GM18868 (cell line): ENCODE data around the gene PLEKHA7.
"Not testable (repeated sequence)": the region's sequence is repeated elsewhere in the genome, so short reads cannot be mapped to it uniquely, and the experiment has no call there.

ENCODE experiments used
- ATAC-seq: cut with Tn5 transposase; IDR thresholded peaks from one replicate; pipeline ENCODE4 v1.9.1; 2021; ENCODE audit warnings: mild to moderate bottlenecking, moderate library complexity; ENCODE audit not compliant: unreplicated experiment

The PLEKHA7 gene

GRCh38 chr11:16917941-16918340, 96.3 kb downstream of the PLEKHA7 start:
- ATAC-seq: no peak

GRCh38 chr11:16912692-16913111, 101.5 kb downstream of the PLEKHA7 start:
- ATAC-seq: no peak

- ATAC-seq: no peak
These were observed 102.6 kb downstream of the PLEKHA7 start for GRCh38 chr11:16911658-16912057.

GRCh38 chr11:16911186-16911585, 103.0 kb downstream of the PLEKHA7 start:
- ATAC-seq: no peak

GRCh38 chr11:16909359-16910035, 104.7 kb downstream of the PLEKHA7 start:
- peak; percentile 73 for ATAC-seq

GRCh38 chr11:16905375-16905774, 108.8 kb downstream of the PLEKHA7 start:
- no peak for ATAC-seq

GRCh38 chr11:16904761-16905160, 109.5 kb downstream of the PLEKHA7 start:
- ATAC-seq: not testable (repeated sequence)

GRCh38 chr11:16902781-16903378, 111.3 kb downstream of the PLEKHA7 start:
- peak; percentile 64 for ATAC-seq

- peak; percentile 89 for ATAC-seq
These were observed 112.0 kb downstream of the PLEKHA7 start for GRCh38 chr11:16902182-16902581.

- ATAC-seq: no peak
These were observed 113.7 kb downstream of the PLEKHA7 start for GRCh38 chr11:16900491-16900890.

- ATAC-seq: no peak
These were observed 114.4 kb downstream of the PLEKHA7 start for GRCh38 chr11:16899708-16900303.

GRCh38 chr11:16898274-16898985, 115.8 kb downstream of the PLEKHA7 start:
- no peak for ATAC-seq

GRCh38 chr11:16897470-16898061, 116.6 kb downstream of the PLEKHA7 start:
- ATAC-seq: no peak

GRCh38 chr11:16896729-16897469, 117.3 kb downstream of the PLEKHA7 start:
- no peak for ATAC-seq

GRCh38 chr11:16895306-16895705, 118.9 kb downstream of the PLEKHA7 start:
- ATAC-seq: no peak

GRCh38 chr11:16893456-16894066, 120.7 kb downstream of the PLEKHA7 start:
- ATAC-seq: no peak

- ATAC-seq: no peak
These were observed 122.2 kb downstream of the PLEKHA7 start for GRCh38 chr11:16891964-16892363.

GRCh38 chr11:16891165-16891564, 123.0 kb downstream of the PLEKHA7 start:
- ATAC-seq: no peak

GRCh38 chr11:16890442-16890841, 123.8 kb downstream of the PLEKHA7 start:
- ATAC-seq: no peak

- ATAC-seq: no peak
These were observed 124.3 kb downstream of the PLEKHA7 start for GRCh38 chr11:16889905-16890304.
